Measurements from ENCODE around the gene OR14C36.

GRCh38 chr1:248388426-248388825, 39.9 kb downstream of the OR14C36 start:
- TF ChIP-seq, protein P1, sequence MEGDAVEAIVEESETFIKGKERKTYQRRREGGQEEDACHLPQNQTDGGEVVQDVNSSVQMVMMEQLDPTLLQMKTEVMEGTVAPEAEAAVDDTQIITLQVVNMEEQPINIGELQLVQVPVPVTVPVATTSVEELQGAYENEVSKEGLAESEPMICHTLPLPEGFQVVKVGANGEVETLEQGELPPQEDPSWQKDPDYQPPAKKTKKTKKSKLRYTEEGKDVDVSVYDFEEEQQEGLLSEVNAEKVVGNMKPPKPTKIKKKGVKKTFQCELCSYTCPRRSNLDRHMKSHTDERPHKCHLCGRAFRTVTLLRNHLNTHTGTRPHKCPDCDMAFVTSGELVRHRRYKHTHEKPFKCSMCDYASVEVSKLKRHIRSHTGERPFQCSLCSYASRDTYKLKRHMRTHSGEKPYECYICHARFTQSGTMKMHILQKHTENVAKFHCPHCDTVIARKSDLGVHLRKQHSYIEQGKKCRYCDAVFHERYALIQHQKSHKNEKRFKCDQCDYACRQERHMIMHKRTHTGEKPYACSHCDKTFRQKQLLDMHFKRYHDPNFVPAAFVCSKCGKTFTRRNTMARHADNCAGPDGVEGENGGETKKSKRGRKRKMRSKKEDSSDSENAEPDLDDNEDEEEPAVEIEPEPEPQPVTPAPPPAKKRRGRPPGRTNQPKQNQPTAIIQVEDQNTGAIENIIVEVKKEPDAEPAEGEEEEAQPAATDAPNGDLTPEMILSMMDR (IDR thresholded peaks at IDR 0.05) = no peak
- TF ChIP-seq POLR2A (IDR thresholded peaks at IDR 0.05) = no peak

All from suprapubic skin (tissue), 3 donors.